Measurements from ENCODE around the gene FRG2C.
"Not testable (repeated sequence)": the region's sequence is repeated elsewhere in the genome, so short reads cannot be mapped to it uniquely, and the experiment has no call there.

Gene FRG2C

DNA sequence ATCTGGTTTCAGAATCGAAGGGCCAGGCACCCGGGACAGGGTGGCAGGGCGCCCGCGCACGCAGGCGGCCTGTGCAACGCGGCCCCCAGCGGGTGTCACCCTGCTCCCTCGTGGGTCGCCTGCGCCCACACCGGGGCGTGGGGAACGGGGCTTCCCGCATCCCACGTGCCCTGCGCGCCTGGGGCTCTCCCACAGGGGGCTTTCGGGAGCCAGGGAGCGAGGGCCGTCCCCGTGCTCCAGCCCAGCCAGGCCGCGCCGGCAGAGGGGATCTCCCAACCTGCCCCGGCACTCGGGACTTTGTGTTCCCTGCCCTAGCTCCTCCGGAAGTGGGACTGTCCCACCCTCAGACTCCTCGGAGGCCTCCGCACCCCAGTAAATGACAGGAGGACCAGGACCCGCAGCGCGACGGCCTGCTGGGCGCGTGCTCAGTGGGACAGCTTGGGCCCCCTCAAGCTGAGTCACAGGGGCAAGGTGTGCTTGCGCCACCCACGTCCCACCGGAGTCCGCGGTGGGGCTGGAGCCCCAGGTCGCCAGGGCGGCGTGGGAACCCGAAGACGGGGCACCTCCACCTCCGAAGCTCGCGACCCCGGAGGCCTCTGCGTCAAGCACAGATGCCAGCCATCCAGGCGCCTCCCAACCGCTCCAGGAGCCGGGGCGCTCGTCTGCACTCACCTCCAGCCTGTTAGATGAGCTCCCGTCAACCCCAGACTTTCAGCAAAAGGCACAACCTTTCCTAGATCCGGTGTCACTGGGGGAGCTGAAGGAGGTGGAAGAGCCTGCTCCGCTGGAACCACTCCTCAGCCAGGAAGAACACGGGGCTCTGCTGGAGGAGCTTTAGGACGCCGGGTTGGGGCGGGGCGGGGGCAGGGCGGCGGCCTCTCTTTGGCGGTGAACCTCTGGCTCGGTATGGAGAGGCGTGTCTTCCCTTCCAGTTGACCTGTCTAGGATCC lies 5.5 kb downstream of the FRG2C start:
- DNase-seq, result peak in 2 of 4 experiments; percentile 19 to 21

- DNase-seq, result peak; percentile 68 to 84 (median 79)
Observed at GRCh38 chr3:75670298-75671286, 6.5 kb downstream of the FRG2C start.

GRCh38 chr3:75671287-75672139 lies 7.4 kb downstream of the FRG2C start:
- DNase-seq, result not testable (repeated sequence)

GRCh38 chr3:75672140-75672775 lies 8.1 kb downstream of the FRG2C start:
- peak; percentile 22 to 58 (median 36) for DNase-seq

DNA sequence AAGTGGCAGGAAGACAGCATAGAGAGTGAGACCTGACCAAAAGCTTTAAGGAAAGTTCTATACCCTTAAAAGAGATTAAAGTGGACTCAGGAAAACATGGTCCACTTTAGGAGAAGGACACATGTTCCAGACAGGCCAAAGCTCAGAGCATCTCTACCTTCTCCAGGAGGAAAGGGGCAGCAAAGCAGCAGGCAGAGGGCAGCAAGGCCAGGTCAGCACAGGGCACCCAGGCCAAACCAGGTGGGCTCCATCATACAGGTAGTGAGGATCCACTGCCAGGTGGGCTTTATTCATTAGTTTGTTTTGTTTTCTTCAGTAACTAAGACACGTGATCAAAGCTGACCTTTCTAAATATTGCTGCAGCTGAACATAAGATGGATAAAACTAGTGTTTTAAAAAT lies 19.8 kb downstream of the FRG2C start:
- not testable (repeated sequence) for DNase-seq

- DNase-seq, result no peak
Observed at GRCh38 chr3:75687323-75687722, 23.2 kb downstream of the FRG2C start.

GRCh38 chr3:75692061-75692460 lies 27.9 kb downstream of the FRG2C start:
- no peak for DNase-seq
